Neural crest cell (in vitro differentiated cells): ENCODE data around the gene ALG8. TPM values are rescaled to one million over a fixed set of nuclear protein-coding genes. Genes with fewer than 3 reads are reported as not detected.

Experiments used
- DNase-seq: peaks from one replicate; pipeline ENCODE4 v3.0.0; 2021; ENCODE audit warnings: low read depth, mixed read lengths, low spot score
- H3K27ac Mint-ChIP-seq: one replicate; pipeline ENCODE4 v1.8.0; 2021; ENCODE audit warnings: mild to moderate bottlenecking, mixed read lengths; ENCODE audit not compliant: unreplicated experiment
- H3K27me3 Mint-ChIP-seq: 2 replicates; pipeline ENCODE4 v1.8.0; 2021; ENCODE audit warnings: low read depth, mild to moderate bottlenecking, mixed read lengths
- H3K36me3 Mint-ChIP-seq: 2 replicates; pipeline ENCODE4 v1.8.0; 2021; ENCODE audit warnings: low read depth, mild to moderate bottlenecking, mixed read lengths
- H3K4me1 Mint-ChIP-seq: 2 replicates; pipeline ENCODE4 v1.8.0; 2021; ENCODE audit warnings: mixed read lengths
- H3K4me3 Mint-ChIP-seq: one replicate; pipeline ENCODE4 v1.8.0; 2021; ENCODE audit warnings: mild to moderate bottlenecking, mixed read lengths
- H3K9me3 Mint-ChIP-seq: 2 replicates; pipeline ENCODE4 v1.8.0; 2021; ENCODE audit warnings: mixed read lengths
- total RNA-seq: library from RNA; stranded (reverse); gene quantifications from 2 replicates; pipeline ENCODE4 v1.2.1, GENCODE V29; 2021
- TF ChIP-seq, protein P1 (sequence below): fragments of 200-600 bp; sonication (generic); conservative IDR thresholded peaks from 2 replicates; pipeline ENCODE4 v1.5.0; 2021; ENCODE audit warnings: antibody characterized with exemption, mild to moderate bottlenecking

ALG8 gene
- total RNA-seq, 1 donor from 2014 or later, result 79.7 TPM

DNA sequence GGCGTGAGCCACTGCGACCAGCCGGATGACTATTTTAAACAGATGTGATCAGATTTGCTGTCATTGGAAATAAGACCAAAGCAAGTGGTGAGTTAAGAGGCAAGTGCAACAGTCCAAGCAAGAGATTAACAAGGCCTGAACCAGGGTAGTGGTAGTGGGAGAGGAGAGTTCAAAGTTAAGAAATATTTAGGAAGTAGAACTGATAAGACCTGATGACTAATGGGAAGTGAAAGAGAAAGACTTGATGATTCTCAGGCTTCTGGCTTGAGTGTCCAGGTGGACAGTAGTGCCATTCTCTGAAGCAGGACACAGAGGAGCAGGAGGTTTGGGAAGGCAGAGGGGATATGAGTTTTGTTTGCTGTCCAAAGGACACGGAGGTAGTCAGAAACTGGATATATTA, 67.0 kb downstream of the ALG8 start:
- Mint-ChIP-seq H3K4me1 (peaks cover 17% of the 10 kb centered on the region), H3K36me3 (peaks cover 18% of the 10 kb centered on the region), H3K27ac (no peak overlapping the region), H3K9me3 (no peaks in the 10 kb centered on the region), H3K4me3 (no peak overlapping the region), H3K27me3 (no peaks in the 10 kb centered on the region)
- TF ChIP-seq, protein P1, sequence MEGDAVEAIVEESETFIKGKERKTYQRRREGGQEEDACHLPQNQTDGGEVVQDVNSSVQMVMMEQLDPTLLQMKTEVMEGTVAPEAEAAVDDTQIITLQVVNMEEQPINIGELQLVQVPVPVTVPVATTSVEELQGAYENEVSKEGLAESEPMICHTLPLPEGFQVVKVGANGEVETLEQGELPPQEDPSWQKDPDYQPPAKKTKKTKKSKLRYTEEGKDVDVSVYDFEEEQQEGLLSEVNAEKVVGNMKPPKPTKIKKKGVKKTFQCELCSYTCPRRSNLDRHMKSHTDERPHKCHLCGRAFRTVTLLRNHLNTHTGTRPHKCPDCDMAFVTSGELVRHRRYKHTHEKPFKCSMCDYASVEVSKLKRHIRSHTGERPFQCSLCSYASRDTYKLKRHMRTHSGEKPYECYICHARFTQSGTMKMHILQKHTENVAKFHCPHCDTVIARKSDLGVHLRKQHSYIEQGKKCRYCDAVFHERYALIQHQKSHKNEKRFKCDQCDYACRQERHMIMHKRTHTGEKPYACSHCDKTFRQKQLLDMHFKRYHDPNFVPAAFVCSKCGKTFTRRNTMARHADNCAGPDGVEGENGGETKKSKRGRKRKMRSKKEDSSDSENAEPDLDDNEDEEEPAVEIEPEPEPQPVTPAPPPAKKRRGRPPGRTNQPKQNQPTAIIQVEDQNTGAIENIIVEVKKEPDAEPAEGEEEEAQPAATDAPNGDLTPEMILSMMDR, result no peak
- DNase-seq, result no peak

- Mint-ChIP-seq H3K4me1 (peaks cover 15% of the 10 kb centered on the region), H3K36me3 (peaks cover 19% of the 10 kb centered on the region)
- DNase-seq, result no peak
These were observed 67.7 kb downstream of the ALG8 start for GRCh38 chr11:78071717-78072116.

GRCh38 chr11:78070621-78071020, 68.8 kb downstream of the ALG8 start:
- no peaks in the 10 kb centered on the region for H3K9me3 Mint-ChIP-seq
- DNase-seq, result no peak
- no peaks in the 10 kb centered on the region for H3K27me3 Mint-ChIP-seq
- peaks cover 7% of the 10 kb centered on the region for H3K4me1 Mint-ChIP-seq
- H3K4me3 Mint-ChIP-seq, result no peak overlapping the region
- TF ChIP-seq, protein P1, result no peak
- peaks cover 16% of the 10 kb centered on the region for H3K36me3 Mint-ChIP-seq
- no peak overlapping the region for H3K27ac Mint-ChIP-seq

More at GRCh38 chr11:78071717-78072116, 67.7 kb downstream of the ALG8 start:
- Mint-ChIP-seq H3K27me3 (no peaks in the 10 kb centered on the region), H3K4me3 (no peak overlapping the region), H3K9me3 (no peaks in the 10 kb centered on the region), H3K27ac (no peak overlapping the region)
- TF ChIP-seq, protein P1, result no peak

- Mint-ChIP-seq H3K4me3 (no peak overlapping the region), H3K9me3 (no peaks in the 10 kb centered on the region), H3K27me3 (no peaks in the 10 kb centered on the region), H3K4me1 (peaks cover under 1% of the 10 kb centered on the region), H3K27ac (no peak overlapping the region), H3K36me3 (peaks cover 13% of the 10 kb centered on the region)
- DNase-seq, result no peak
- TF ChIP-seq, protein P1, result no peak
These were observed 70.0 kb downstream of the ALG8 start for GRCh38 chr11:78069465-78069864.

DNA sequence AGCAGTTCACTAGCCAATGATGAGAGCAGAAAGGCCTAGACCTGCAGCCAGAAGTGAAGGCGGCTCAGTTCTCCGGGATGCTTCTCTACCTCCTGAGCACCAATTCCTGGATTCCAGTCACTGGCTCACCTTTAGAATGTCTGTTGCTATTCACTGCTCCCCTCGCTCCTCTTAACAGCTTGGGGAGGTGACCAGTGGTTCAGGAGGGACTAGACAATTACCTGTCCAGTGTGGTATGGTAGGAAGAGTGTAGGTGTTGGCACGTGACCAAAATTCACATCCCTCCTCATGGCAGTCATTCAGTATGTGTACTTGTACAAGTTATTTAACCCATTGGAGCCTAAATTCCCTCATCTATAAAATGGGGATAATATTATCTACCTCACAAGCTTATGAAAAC, 71.7 kb downstream of the ALG8 start:
- Mint-ChIP-seq H3K27ac (no peak overlapping the region), H3K36me3 (peaks cover 13% of the 10 kb centered on the region), H3K27me3 (no peaks in the 10 kb centered on the region), H3K9me3 (no peaks in the 10 kb centered on the region), H3K4me3 (no peak overlapping the region), H3K4me1 (no peaks in the 10 kb centered on the region)
- no peak for DNase-seq
- TF ChIP-seq, protein P1, result no peak

GRCh38 chr11:78066471-78066870, 73.0 kb downstream of the ALG8 start:
- Mint-ChIP-seq H3K4me3 (no peak overlapping the region), H3K9me3 (no peaks in the 10 kb centered on the region), H3K27ac (no peak overlapping the region)

More at GRCh38 chr11:78066471-78066870, 73.0 kb downstream of the ALG8 start:
- Mint-ChIP-seq H3K4me1 (no peaks in the 10 kb centered on the region), H3K27me3 (no peaks in the 10 kb centered on the region), H3K36me3 (peaks cover 10% of the 10 kb centered on the region)
- DNase-seq, result no peak
- TF ChIP-seq, protein P1, result no peak
